HEK293T (cell line): ENCODE measurements around the gene TRPV3.

Experiments used
- ARNT ChIP-seq: fragments of 450-650 bp; IDR thresholded peaks from 2 replicates; pipeline ENCODE4 v1.6.1; 2017; ENCODE audit warnings: mild to moderate bottlenecking
- CTBP1 ChIP-seq: fragments of 450-650 bp; IDR thresholded peaks from 2 replicates; pipeline ENCODE4 v1.6.1; 2016; ENCODE audit warnings: borderline replicate concordance
- LEF1 ChIP-seq: fragments of 450-650 bp; IDR thresholded peaks from 2 replicates; pipeline ENCODE4 v1.6.1; 2017; ENCODE audit warnings: mild to moderate bottlenecking, borderline replicate concordance

DNA sequence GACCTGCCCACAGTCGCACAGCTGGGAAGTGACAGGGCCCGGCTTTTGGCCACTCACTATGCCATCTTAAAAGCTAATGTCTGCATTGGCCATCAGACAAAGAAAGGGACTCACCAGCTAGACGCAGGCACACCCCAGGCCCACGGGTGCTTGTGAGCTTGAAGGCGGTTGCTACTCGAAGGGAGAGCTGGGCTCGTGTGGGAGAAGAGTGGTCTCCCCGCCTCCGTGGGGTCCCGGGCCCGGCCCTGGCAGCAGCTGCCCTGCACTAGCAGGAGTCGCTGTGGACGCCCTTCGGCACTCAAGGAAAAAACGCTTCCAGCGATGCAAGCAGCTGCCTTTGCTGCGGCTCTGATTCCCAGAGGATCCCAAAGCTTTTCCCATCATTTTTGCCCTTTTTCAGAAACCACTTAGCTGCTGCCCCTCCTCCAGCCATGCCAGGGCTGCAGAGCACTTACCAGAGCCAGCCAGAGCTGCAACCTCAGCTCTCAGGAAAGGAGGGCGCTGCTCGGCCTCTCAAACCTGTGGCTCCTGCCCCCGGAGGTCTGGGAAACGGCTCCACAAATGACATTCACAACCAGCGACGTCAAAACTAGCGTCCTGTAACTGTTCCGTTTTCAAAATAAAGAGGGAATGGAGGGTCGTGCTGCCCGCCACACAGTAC is 39.3 kb upstream of the TRPV3 start:
- TF ChIP-seq ARNT (no peak), LEF1 (no peak), CTBP1 (no peak)
